Activated T-cell treated with anti-CD3 and anti-CD28 coated beads, Interleukin-2, amount 50 U/mL, for 48 hours (primary cell): ENCODE measurements around the gene ZFAND3.

ENCODE experiments used
- DNase-seq, 2 experiments: peaks; one replicate each; pipeline ENCODE4 v3.0.0-alpha.2; 2020

ZFAND3 gene

GRCh38 chr6:38174806-38175495 lies 355.4 kb downstream of the ZFAND3 start:
- DNase-seq: no peak

GRCh38 chr6:38175786-38176185 lies 356.3 kb downstream of the ZFAND3 start:
- no peak for DNase-seq

- DNase-seq: no peak
Observed at GRCh38 chr6:38176797-38177751, 357.5 kb downstream of the ZFAND3 start.

- no peak for DNase-seq
Observed at GRCh38 chr6:38177882-38178583, 358.5 kb downstream of the ZFAND3 start.

GRCh38 chr6:38178584-38178886 lies 359.0 kb downstream of the ZFAND3 start:
- DNase-seq: no peak

GRCh38 chr6:38179300-38179699 lies 359.8 kb downstream of the ZFAND3 start:
- DNase-seq: no peak

- peak in 1 of 2 experiments; percentile 4 for DNase-seq
Observed at GRCh38 chr6:38179794-38180430, 360.4 kb downstream of the ZFAND3 start.

- peak in 1 of 2 experiments; percentile 10 for DNase-seq
Observed at GRCh38 chr6:38180586-38180985, 361.1 kb downstream of the ZFAND3 start.

GRCh38 chr6:38182426-38182825 lies 362.9 kb downstream of the ZFAND3 start:
- DNase-seq: peak in 1 of 2 experiments; percentile 12

GRCh38 chr6:38183856-38184584 lies 364.5 kb downstream of the ZFAND3 start:
- DNase-seq: no peak

- no peak for DNase-seq
Observed at GRCh38 chr6:38184585-38185080, 365.1 kb downstream of the ZFAND3 start.

- no peak for DNase-seq
Observed at GRCh38 chr6:38185244-38185643, 365.7 kb downstream of the ZFAND3 start.

GRCh38 chr6:38185752-38186151 lies 366.2 kb downstream of the ZFAND3 start:
- peak in 1 of 2 experiments; percentile 5 for DNase-seq

- peak in 1 of 2 experiments; percentile 11 for DNase-seq
Observed at GRCh38 chr6:38187325-38187724, 367.8 kb downstream of the ZFAND3 start.

- DNase-seq: peak in 1 of 2 experiments; percentile 9
Observed at GRCh38 chr6:38187811-38188590, 368.5 kb downstream of the ZFAND3 start.

- DNase-seq: peak in 1 of 2 experiments; percentile 8
Observed at GRCh38 chr6:38188677-38189335, 369.3 kb downstream of the ZFAND3 start.

- peak in 1 of 2 experiments; percentile 11 for DNase-seq
Observed at GRCh38 chr6:38191418-38191817, 371.9 kb downstream of the ZFAND3 start.

- no peak for DNase-seq
Observed at GRCh38 chr6:38192011-38192410, 372.5 kb downstream of the ZFAND3 start.

GRCh38 chr6:38192487-38192886 lies 373.0 kb downstream of the ZFAND3 start:
- DNase-seq: peak in 1 of 2 experiments; percentile 10

GRCh38 chr6:38193051-38193450 lies 373.5 kb downstream of the ZFAND3 start:
- DNase-seq: peak in 1 of 2 experiments; percentile 7
